ENCODE results near the gene OLFML3.
"Not testable (repeated sequence)": the region's sequence is repeated elsewhere in the genome, so short reads cannot be mapped to it uniquely, and the experiment has no call there.

Gene OLFML3, protein sequence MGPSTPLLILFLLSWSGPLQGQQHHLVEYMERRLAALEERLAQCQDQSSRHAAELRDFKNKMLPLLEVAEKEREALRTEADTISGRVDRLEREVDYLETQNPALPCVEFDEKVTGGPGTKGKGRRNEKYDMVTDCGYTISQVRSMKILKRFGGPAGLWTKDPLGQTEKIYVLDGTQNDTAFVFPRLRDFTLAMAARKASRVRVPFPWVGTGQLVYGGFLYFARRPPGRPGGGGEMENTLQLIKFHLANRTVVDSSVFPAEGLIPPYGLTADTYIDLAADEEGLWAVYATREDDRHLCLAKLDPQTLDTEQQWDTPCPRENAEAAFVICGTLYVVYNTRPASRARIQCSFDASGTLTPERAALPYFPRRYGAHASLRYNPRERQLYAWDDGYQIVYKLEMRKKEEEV

GRCh38 chr1:113978863-113979702 is at the start of gene OLFML3:
TSS of gene OLFML3 (plus strand) at chr1:113979474. CDS start at chr1:113979517, 43 bp downstream.
- DNase-seq = peak; percentile 52 to 55

- peak; percentile 82 to 84 for DNase-seq
Observed at GRCh38 chr1:113929750-113930498, 49.4 kb upstream of the OLFML3 start.

DNA sequence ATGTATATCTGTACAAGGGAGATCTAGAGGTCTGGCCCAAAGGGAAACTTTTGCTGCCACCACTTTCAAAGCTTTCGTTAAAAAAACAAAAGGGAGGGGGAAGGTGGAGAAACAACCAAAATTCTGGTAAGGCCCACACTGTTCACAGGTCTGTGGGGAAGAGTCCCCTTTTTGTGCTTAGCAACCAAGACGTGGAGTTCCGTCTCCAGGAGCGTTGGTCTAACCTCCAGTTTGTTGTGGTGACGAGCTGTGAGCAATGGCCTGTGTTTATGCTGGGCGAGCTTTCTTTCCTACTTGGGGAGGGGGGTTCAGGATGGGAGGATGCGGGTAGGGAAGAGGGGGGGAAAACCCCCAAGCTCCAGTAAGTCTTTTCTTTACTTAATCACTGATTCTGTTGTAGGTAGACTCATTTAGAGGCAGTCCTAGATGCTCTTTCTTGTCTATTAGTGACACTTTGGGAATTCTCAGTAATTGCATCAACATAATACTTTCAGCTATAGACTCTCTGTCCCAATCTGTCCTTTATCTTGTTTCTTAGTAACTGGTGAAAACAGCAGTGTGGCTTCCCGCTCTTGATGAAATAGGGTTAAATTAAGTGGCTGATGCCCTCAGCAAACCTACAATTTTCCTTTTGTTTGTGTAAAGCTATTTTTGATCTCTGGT is 48.6 kb upstream of the OLFML3 start:
- DNase-seq = peak; percentile 89 to 92

- peak in 1 of 2 donors; percentile 70 for DNase-seq
Observed at GRCh38 chr1:113931451-113931851, 47.8 kb upstream of the OLFML3 start.

DNA sequence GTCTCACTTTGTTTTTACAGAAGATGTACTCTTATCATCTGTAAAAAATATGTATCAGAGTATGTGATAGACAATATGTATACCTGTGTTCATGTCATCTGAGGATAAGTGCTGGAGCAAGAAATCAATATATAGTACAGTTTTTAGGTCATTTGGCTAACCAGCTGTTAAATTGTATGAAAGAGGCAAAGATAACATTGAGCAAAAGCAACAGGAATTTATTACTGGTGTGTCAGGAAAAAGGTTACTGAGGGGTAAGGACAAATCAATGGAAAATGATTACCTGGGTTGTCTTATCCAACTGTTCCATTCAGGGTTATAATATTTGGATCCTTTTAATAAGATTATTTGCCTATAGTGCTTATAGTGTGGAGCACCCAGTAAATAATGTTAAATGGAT is 45.3 kb upstream of the OLFML3 start:
- no peak for DNase-seq

- DNase-seq = no peak
Observed at GRCh38 chr1:113934511-113935055, 44.7 kb upstream of the OLFML3 start.

- DNase-seq = no peak
Observed at GRCh38 chr1:113935176-113935575, 44.1 kb upstream of the OLFML3 start.

- peak in 1 of 2 donors; percentile 43 for DNase-seq
Observed at GRCh38 chr1:113935970-113936369, 43.3 kb upstream of the OLFML3 start.

- DNase-seq = no peak
Observed at GRCh38 chr1:113937146-113937545, 42.1 kb upstream of the OLFML3 start.

DNA sequence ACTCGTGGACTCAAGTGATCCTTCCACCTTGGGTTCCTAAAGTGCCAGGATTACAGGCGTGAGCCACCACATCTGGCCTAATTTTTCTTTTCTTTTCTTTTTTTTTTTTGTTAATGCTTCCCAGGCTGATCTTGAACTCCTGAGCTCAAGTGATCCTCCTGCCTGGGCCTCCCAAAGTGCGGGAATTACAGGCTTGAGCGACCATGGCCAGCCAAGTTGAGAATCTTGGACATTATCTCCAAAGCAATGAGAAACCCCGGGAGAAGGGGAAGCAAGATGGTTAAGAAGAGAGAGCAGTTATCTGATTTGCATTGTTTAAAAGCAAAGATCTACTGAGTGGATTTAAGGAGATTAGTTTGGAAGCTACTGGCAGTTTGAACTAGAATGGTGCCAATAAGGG is 41.1 kb upstream of the OLFML3 start:
- no peak for DNase-seq

- DNase-seq = peak; percentile 45 to 69
Observed at GRCh38 chr1:113940365-113941244, 38.7 kb upstream of the OLFML3 start.

DNA sequence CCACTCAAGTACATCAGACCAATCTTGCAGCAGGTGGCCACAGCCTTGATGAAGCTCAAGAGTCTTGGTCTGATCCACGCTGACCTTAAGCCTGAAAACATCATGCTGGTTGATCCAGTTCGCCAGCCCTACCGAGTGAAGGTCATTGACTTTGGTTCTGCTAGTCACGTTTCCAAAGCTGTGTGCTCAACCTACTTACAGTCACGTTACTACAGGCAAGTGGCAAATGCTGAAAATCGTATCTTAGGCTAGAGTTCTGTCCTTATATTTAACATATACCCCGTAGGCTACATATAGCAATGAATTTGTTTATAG is 38.1 kb upstream of the OLFML3 start:
- DNase-seq = no peak

DNA sequence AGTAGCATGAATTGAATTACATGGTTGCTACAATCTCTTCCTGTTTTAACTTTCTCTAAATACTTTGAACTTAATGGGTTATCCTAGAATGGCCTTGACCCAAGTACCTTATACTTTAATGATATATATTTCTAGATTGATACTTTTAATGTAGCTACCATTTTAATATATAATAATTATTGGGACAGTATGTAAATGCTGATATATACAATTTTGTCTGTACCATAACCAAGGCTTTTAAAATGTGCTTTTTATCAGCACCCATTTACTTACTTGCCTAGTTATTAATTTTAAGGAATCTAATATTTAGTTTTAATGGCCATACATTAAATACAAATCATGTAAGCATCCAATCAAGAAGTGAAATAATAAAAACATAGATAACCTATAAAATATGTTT is 36.7 kb upstream of the OLFML3 start:
- no peak for DNase-seq

DNA sequence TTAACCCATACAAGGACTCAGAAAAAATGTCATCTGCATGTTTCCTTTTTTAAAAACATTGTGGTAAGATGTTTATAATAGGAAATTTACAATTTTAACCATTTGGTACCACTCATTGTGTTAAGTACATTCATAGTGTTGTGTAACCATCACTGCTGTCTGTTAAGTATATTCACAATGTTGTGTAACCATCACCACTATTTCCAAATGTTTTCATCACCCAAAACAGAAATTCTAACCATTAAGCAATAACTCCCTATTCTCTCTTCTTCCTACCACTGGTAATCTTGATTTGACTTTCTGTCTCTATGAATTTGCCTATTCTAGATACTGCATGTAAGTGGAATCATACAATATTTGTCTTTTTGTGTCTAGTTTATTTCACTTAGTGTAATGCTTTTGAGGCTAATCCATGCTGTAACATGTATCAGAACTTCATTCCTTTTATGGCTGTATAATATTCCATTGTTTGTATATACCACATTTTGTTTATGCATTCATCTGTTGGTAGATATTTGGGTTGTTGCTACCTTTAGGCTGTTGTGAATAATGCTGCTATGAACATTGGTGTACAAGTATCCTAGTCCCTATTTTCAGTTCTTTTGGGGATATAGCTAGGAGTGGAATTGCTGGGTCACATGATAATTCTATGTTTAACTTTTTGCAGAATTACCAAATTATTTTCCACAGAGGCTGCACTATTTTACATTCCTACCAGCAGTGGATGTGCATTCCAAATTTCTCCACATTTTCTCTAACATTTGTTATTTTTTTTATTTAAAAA is 36.1 kb upstream of the OLFML3 start:
- DNase-seq = no peak

- DNase-seq = no peak
Observed at GRCh38 chr1:113945329-113945728, 33.9 kb upstream of the OLFML3 start.

GRCh38 chr1:113946112-113946511 is 33.2 kb upstream of the OLFML3 start:
- DNase-seq = no peak

DNA sequence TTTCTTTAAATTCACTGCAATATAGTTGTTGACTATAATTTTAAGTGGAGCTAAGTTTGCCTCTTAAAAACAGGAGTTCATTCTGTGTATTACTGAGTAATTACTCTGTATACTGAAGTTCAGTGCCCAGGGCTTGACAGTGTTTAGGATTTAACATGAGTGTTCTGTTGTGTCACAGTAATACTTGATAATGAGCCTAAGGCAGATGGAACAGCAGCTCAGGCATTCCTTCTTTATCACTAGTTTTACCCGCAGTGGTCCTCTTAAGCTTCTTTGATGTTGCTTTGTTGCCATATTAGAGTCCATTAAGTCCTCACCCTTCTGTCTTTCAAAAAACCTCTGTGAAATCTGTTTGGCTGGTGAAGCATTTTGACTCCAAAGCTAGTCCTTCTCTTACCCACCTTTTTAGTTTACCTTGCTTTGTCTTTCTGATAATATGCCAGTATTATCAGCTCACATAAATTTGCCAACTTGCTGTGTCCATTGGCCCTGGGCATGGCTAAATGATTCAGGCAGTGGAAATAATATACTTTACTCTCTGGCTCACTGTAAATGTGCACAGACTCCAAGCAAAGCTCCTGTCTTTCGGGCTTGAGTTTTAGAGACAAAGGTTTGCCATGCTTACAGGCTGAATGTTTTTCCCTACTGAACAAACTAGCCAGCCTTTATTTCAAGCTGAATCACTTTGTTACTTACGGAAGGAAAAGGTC is 32.4 kb upstream of the OLFML3 start:
- no peak for DNase-seq

DNA sequence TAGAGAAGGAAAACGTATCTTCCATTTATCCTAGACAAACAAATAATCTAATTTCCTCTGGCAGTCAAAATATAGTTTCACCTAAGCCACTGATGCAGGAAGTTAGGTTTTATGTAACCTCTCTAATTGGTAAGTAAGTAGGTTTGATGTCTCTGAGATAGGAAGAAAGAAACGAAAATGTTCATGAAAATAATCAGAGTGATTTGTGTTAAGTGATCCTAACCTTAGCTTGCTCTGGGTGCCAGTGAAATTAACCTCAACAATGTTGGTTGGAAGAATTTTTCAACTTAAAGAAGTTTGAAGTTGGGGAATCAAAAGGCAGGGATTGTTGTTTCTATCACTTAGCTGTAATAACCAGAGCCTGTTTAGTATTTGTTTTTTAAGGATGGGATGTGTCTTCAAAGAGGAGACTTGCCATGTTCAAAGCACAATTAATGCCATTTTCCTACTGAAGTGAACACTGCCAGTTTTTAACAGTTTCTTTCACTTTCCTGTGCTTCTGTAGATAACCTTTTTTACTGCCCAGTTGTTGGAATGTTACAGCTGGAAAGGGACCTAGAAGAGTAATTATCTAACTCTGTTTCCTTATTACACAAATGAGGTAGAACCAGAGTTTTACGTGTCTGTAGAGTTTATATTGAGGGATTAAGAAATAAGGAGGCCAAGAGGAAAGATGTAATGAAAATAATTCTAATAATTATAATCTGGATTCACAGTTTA is 31.7 kb upstream of the OLFML3 start:
- peak in 1 of 2 donors; percentile 68 for DNase-seq

DNA sequence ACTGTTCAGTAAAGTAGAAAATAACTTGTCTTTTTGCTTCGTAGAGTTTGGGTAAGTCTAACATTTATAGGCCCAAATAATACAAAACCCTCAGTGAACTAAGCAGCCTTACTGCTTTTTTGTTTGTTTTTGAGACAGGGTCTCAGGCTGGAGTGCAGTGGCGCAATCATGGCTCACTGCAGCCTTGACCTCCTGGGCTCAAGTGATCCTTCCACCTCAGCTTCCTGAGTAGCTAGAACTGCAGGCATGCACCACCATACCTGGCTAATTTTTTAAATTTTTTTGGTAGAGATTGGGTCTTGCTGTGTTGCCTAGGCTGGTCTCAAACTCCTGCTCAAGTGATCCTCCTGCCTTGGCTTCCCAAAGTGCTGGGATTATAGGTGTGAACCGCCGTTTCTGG is 31.1 kb upstream of the OLFML3 start:
- not testable (repeated sequence) for DNase-seq

Measured in CD4-positive, alpha-beta T cell treated with Interferon alpha-2 for 1 hour (primary cell).